ENCODE measurements around the gene KLF9.

KLF9 gene

DNA sequence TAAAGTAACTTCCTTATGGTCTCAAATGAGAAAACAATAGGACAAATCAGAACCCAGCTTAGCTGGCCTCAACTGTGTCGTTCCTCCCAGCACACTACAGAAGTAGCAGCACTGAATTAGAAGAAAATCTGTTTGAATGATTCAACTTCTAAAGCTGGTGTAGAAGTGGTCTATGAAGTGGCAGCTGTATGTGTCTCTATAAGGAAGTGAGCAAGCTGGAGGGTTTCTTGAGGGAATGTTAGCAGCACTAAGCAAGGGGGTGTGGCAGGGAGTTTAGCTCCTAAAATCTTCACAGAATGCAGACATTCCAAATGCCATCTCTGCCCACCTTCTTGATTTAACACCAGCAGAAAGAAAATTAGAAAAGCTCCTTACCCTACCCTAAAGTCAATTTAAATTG is 4.1 kb downstream of the KLF9 start:
- Histone ChIP-seq H4K8ac (ENCODE audit: low read depth, low read length) (no peak overlapping the region), H3K14ac (ENCODE audit: low read length) (no peak overlapping the region), H3K79me1 (ENCODE audit: low read length) (no peaks in the 10 kb centered on the region), H3K79me2 (ENCODE audit: control insufficient read depth, insufficient read depth, low read length, poor library complexity) (no peaks in the 10 kb centered on the region), H4K12ac (ENCODE audit: low read depth, low read length) (no peak overlapping the region), H4K91ac (ENCODE audit: low read depth, low read length) (no peak overlapping the region), H2BK12ac (ENCODE audit: low read length) (no peak overlapping the region), H3K18ac (ENCODE audit: low read length) (no peak overlapping the region), H2BK5ac (ENCODE audit: low read depth, low read length, poor library complexity) (no peak overlapping the region), H2AFZ (ENCODE audit: insufficient read depth, low read length, poor library complexity) (no peak overlapping the region), H3K23ac (ENCODE audit: low read length) (no peak overlapping the region), H3K4ac (ENCODE audit: low read depth, low read length) (no peak overlapping the region), H3K4me1 (ENCODE audit: control insufficient read depth in 1 of 2, insufficient read depth in 2 of 2, low read length in 2 of 2) (peaks cover 8 to 22% of the 10 kb centered on the region in 2 experiments), H3K27me3 (ENCODE audit: insufficient read depth, low read length) (peaks cover 19% of the 10 kb centered on the region), H3K9me3 (ENCODE audit: insufficient read depth, low read depth, low read length) (no peaks in the 10 kb centered on the region), H3K4me2 (ENCODE audit: low read length) (no peak overlapping the region), H2AK5ac (ENCODE audit: low read length) (no peak overlapping the region), H3K9ac (ENCODE audit: low read length) (no peak overlapping the region), H3K27ac (ENCODE audit: low read depth, low read length) (no peak overlapping the region), H3K36me3 (ENCODE audit: control insufficient read depth in 1 of 2, insufficient read depth in 2 of 2, low read length in 2 of 2) (no peaks in the 10 kb centered on the region), H2BK120ac (ENCODE audit: insufficient read depth, low read length, poor library complexity) (no peak overlapping the region), H3K4me3 (ENCODE audit: low read depth, low read length) (no peak overlapping the region)
- WGBS (ENCODE audit: extremely low coverage, insufficient coverage, insufficient read length) = no CpG with 5 or more reads among the region's 1 CpG
- DNase-seq = no peak

GRCh38 chr9:70409800-70410199 is 4.7 kb downstream of the KLF9 start:
- no peak overlapping the region for H2BK120ac ChIP-seq (ENCODE audit: insufficient read depth, low read length, poor library complexity)
- no peak overlapping the region for H3K27ac ChIP-seq (ENCODE audit: low read depth, low read length)
- no peak overlapping the region for H2BK5ac ChIP-seq (ENCODE audit: low read depth, low read length, poor library complexity)
- no peak for DNase-seq
- no peak overlapping the region for H3K14ac ChIP-seq (ENCODE audit: low read length)
- no peak overlapping the region for H4K12ac ChIP-seq (ENCODE audit: low read depth, low read length)
- H3K4ac ChIP-seq (ENCODE audit: low read depth, low read length) = no peak overlapping the region
- no CpG with 5 or more reads among the region's 2 CpGs for WGBS (ENCODE audit: extremely low coverage, insufficient coverage, insufficient read length)
- H3K9ac ChIP-seq (ENCODE audit: low read length) = no peak overlapping the region
- peaks cover 8 to 22% of the 10 kb centered on the region in 2 experiments for H3K4me1 ChIP-seq (ENCODE audit: control insufficient read depth in 1 of 2, insufficient read depth in 2 of 2, low read length in 2 of 2)
- no peak overlapping the region for H3K4me2 ChIP-seq (ENCODE audit: low read length)
- H3K18ac ChIP-seq (ENCODE audit: low read length) = no peak overlapping the region
- no peak overlapping the region for H2AFZ ChIP-seq (ENCODE audit: insufficient read depth, low read length, poor library complexity)
- no peaks in the 10 kb centered on the region for H3K9me3 ChIP-seq (ENCODE audit: insufficient read depth, low read depth, low read length)
- no peaks in the 10 kb centered on the region for H3K36me3 ChIP-seq (ENCODE audit: control insufficient read depth in 1 of 2, insufficient read depth in 2 of 2, low read length in 2 of 2)
- no peak overlapping the region for H3K4me3 ChIP-seq (ENCODE audit: low read depth, low read length)
- H3K79me2 ChIP-seq (ENCODE audit: control insufficient read depth, insufficient read depth, low read length, poor library complexity) = no peaks in the 10 kb centered on the region
- H3K23ac ChIP-seq (ENCODE audit: low read length) = no peak overlapping the region
- H4K91ac ChIP-seq (ENCODE audit: low read depth, low read length) = no peak overlapping the region
- no peak overlapping the region for H4K8ac ChIP-seq (ENCODE audit: low read depth, low read length)
- no peak overlapping the region for H2BK12ac ChIP-seq (ENCODE audit: low read length)
- peaks cover 19% of the 10 kb centered on the region for H3K27me3 ChIP-seq (ENCODE audit: insufficient read depth, low read length)
- H2AK5ac ChIP-seq (ENCODE audit: low read length) = no peak overlapping the region
- no peaks in the 10 kb centered on the region for H3K79me1 ChIP-seq (ENCODE audit: low read length)

GRCh38 chr9:70409280-70409679 is 5.2 kb downstream of the KLF9 start:
- Histone ChIP-seq H4K12ac (ENCODE audit: low read depth, low read length) (no peak overlapping the region), H3K36me3 (ENCODE audit: control insufficient read depth in 1 of 2, insufficient read depth in 2 of 2, low read length in 2 of 2) (no peaks in the 10 kb centered on the region), H3K79me1 (ENCODE audit: low read length) (no peaks in the 10 kb centered on the region), H3K4me1 (ENCODE audit: control insufficient read depth in 1 of 2, insufficient read depth in 2 of 2, low read length in 2 of 2) (peaks cover 8 to 22% of the 10 kb centered on the region in 2 experiments), H3K4ac (ENCODE audit: low read depth, low read length) (no peak overlapping the region), H3K18ac (ENCODE audit: low read length) (no peak overlapping the region), H4K91ac (ENCODE audit: low read depth, low read length) (no peak overlapping the region), H2AFZ (ENCODE audit: insufficient read depth, low read length, poor library complexity) (no peak overlapping the region), H3K27me3 (ENCODE audit: insufficient read depth, low read length) (peaks cover 19% of the 10 kb centered on the region), H3K9ac (ENCODE audit: low read length) (no peak overlapping the region), H2AK5ac (ENCODE audit: low read length) (no peak overlapping the region), H3K9me3 (ENCODE audit: insufficient read depth, low read depth, low read length) (no peaks in the 10 kb centered on the region), H2BK12ac (ENCODE audit: low read length) (no peak overlapping the region), H2BK5ac (ENCODE audit: low read depth, low read length, poor library complexity) (no peak overlapping the region), H3K23ac (ENCODE audit: low read length) (no peak overlapping the region), H4K8ac (ENCODE audit: low read depth, low read length) (no peak overlapping the region), H3K4me2 (ENCODE audit: low read length) (no peak overlapping the region), H3K79me2 (ENCODE audit: control insufficient read depth, insufficient read depth, low read length, poor library complexity) (no peaks in the 10 kb centered on the region), H3K14ac (ENCODE audit: low read length) (no peak overlapping the region), H3K4me3 (ENCODE audit: low read depth, low read length) (no peak overlapping the region), H3K27ac (ENCODE audit: low read depth, low read length) (no peak overlapping the region), H2BK120ac (ENCODE audit: insufficient read depth, low read length, poor library complexity) (no peak overlapping the region)
- no CpG with 5 or more reads among the region's 3 CpGs for WGBS (ENCODE audit: extremely low coverage, insufficient coverage, insufficient read length)
- no peak for DNase-seq

DNA sequence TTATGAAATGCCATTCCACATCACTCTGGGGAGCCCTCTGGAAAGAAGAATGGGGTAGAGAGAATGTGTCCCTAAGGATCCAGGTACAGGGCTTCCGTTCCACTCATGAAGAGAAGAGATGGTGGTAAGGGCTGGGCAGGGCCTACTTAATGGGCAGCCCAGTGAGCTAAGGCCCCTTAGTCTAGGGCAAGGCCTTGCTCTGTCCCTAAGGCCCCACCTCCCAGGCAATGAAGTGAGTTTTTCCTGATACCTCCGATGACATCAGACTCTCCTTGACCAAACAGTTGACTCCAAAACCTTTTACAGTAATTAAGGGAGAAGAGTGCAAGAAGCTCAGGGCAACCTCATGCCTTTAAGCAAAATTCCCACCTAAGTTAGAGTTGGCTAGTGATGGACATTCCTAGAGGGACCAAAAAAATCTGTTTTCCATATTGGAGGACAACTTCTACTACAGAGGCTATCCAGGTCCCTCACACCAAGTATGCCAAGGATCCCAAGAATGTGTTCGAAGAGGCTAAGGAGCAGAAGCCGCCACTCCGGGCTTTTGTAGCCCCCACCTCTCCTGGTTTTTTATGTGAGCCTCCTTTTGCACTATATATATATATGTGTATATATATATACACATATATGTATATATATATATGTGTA is 5.9 kb downstream of the KLF9 start:
- Histone ChIP-seq H2AFZ (ENCODE audit: insufficient read depth, low read length, poor library complexity) (no peak overlapping the region), H4K12ac (ENCODE audit: low read depth, low read length) (no peak overlapping the region), H3K18ac (ENCODE audit: low read length) (no peak overlapping the region), H3K23ac (ENCODE audit: low read length) (no peak overlapping the region), H2BK120ac (ENCODE audit: insufficient read depth, low read length, poor library complexity) (no peak overlapping the region), H3K79me1 (ENCODE audit: low read length) (no peaks in the 10 kb centered on the region), H3K27me3 (ENCODE audit: insufficient read depth, low read length) (peaks cover 17% of the 10 kb centered on the region), H3K4me2 (ENCODE audit: low read length) (no peak overlapping the region), H3K27ac (ENCODE audit: low read depth, low read length) (no peak overlapping the region), H2BK5ac (ENCODE audit: low read depth, low read length, poor library complexity) (no peak overlapping the region), H4K8ac (ENCODE audit: low read depth, low read length) (no peak overlapping the region), H3K9ac (ENCODE audit: low read length) (no peak overlapping the region), H2BK12ac (ENCODE audit: low read length) (no peak overlapping the region), H3K9me3 (ENCODE audit: insufficient read depth, low read depth, low read length) (no peaks in the 10 kb centered on the region), H3K4me3 (ENCODE audit: low read depth, low read length) (no peak overlapping the region), H3K14ac (ENCODE audit: low read length) (no peak overlapping the region), H2AK5ac (ENCODE audit: low read length) (no peak overlapping the region), H3K4ac (ENCODE audit: low read depth, low read length) (no peak overlapping the region), H4K91ac (ENCODE audit: low read depth, low read length) (no peak overlapping the region), H3K4me1 (ENCODE audit: control insufficient read depth in 1 of 2, insufficient read depth in 2 of 2, low read length in 2 of 2) (peaks cover 4 to 18% of the 10 kb centered on the region in 2 experiments), H3K79me2 (ENCODE audit: control insufficient read depth, insufficient read depth, low read length, poor library complexity) (no peaks in the 10 kb centered on the region), H3K36me3 (ENCODE audit: control insufficient read depth in 1 of 2, insufficient read depth in 2 of 2, low read length in 2 of 2) (no peaks in the 10 kb centered on the region)
- peak in 1 of 2 donors; percentile 15 for DNase-seq
- whole genome bisulfite sequencing (ENCODE audit: extremely low coverage, insufficient coverage, insufficient read length) = no CpG with 5 or more reads among the region's 5 CpGs
